ENCODE measurements around the gene MYDGF.

DNA sequence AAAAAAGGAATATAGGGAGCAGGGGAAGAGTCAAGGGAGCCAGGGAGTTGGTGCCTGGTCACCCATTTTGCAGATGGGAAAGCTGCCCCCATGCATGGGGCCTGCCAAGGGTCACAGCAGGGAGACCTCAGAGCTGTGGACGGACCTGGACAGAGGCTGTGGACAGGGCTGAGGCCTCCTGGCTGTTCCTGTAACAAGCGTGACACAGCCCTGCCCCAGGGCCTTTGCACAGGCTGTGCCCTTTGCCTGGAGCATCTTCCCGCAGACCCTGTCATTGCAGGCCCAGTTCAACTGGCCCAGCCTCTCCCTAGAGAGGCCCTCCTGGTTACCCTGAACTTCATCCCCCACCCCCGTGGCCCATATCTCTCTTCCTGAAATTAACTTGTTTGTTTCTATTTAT, 24.4 kb downstream of the MYDGF start:
- TF ChIP-seq EZH2 (IDR thresholded peaks at IDR 0.05) (no peak), EZH2phosphoT487 (IDR thresholded peaks at IDR 0.05) (no peak)
- TF ChIP-seq, protein P1, sequence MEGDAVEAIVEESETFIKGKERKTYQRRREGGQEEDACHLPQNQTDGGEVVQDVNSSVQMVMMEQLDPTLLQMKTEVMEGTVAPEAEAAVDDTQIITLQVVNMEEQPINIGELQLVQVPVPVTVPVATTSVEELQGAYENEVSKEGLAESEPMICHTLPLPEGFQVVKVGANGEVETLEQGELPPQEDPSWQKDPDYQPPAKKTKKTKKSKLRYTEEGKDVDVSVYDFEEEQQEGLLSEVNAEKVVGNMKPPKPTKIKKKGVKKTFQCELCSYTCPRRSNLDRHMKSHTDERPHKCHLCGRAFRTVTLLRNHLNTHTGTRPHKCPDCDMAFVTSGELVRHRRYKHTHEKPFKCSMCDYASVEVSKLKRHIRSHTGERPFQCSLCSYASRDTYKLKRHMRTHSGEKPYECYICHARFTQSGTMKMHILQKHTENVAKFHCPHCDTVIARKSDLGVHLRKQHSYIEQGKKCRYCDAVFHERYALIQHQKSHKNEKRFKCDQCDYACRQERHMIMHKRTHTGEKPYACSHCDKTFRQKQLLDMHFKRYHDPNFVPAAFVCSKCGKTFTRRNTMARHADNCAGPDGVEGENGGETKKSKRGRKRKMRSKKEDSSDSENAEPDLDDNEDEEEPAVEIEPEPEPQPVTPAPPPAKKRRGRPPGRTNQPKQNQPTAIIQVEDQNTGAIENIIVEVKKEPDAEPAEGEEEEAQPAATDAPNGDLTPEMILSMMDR (IDR thresholded peaks at IDR 0.05) = no peak
